T-helper 2 cell treated with Interferon-gamma antibody and Interleukin-4, amounts not matched to agents 5 μg/mL and 100 μg/mL, for 36 hours (primary cell): ENCODE results near the gene CFAP90.

Experiments used
- DNase-seq: peaks from one replicate; pipeline ENCODE4 v3.0.0; 2021; ENCODE audit warnings: low spot score
- H3K27ac Mint-ChIP-seq: one replicate; pipeline ENCODE4 v1.8.0; 2021; ENCODE audit warnings: mild to moderate bottlenecking, mixed read lengths
- H3K27me3 Mint-ChIP-seq: one replicate; pipeline ENCODE4 v1.8.0; 2021; ENCODE audit warnings: low read depth, mixed read lengths
- H3K36me3 Mint-ChIP-seq: one replicate; pipeline ENCODE4 v1.8.0; 2021; ENCODE audit warnings: low read depth, mixed read lengths
- H3K4me1 Mint-ChIP-seq: one replicate; pipeline ENCODE4 v1.8.0; 2021; ENCODE audit warnings: low read depth, mixed read lengths
- H3K4me3 Mint-ChIP-seq: one replicate; pipeline ENCODE4 v1.8.0; 2022; ENCODE audit warnings: mild to moderate bottlenecking, moderate library complexity, mixed read lengths
- H3K9me3 Mint-ChIP-seq: one replicate; pipeline ENCODE4 v1.8.0; 2021; ENCODE audit warnings: mixed read lengths

Gene CFAP90

GRCh38 chr5:7875151-7875550 lies 24.2 kb upstream of the CFAP90 start:
- DNase-seq = no peak
- Mint-ChIP-seq H3K4me1 (peaks cover 59% of the 10 kb centered on the region), H3K27me3 (no peaks in the 10 kb centered on the region), H3K9me3 (no peaks in the 10 kb centered on the region), H3K36me3 (peaks cover 72% of the 10 kb centered on the region), H3K4me3 (no peak overlapping the region), H3K27ac (no peak overlapping the region)

- no peak for DNase-seq
- Mint-ChIP-seq H3K36me3 (peaks cover 68% of the 10 kb centered on the region), H3K27ac (no peak overlapping the region), H3K4me3 (no peak overlapping the region), H3K27me3 (no peaks in the 10 kb centered on the region), H3K4me1 (peaks cover 63% of the 10 kb centered on the region), H3K9me3 (no peaks in the 10 kb centered on the region)
Measured at GRCh38 chr5:7874639-7875038, 23.7 kb upstream of the CFAP90 start.

- H3K4me1 Mint-ChIP-seq = peaks cover 58% of the 10 kb centered on the region
- peak; percentile 40 for DNase-seq
- H3K9me3 Mint-ChIP-seq = no peaks in the 10 kb centered on the region
- H3K27ac Mint-ChIP-seq = peak overlapping the region; percentile 81
- peak overlapping the region; percentile 67 for H3K4me3 Mint-ChIP-seq
- H3K36me3 Mint-ChIP-seq = peaks cover 60% of the 10 kb centered on the region
- H3K27me3 Mint-ChIP-seq = no peaks in the 10 kb centered on the region
Measured at GRCh38 chr5:7873216-7873615, 22.3 kb upstream of the CFAP90 start.

- Mint-ChIP-seq H3K27me3 (no peaks in the 10 kb centered on the region), H3K4me3 (peak overlapping the region; percentile 67), H3K4me1 (peaks cover 54% of the 10 kb centered on the region), H3K36me3 (peaks cover 54% of the 10 kb centered on the region), H3K27ac (peak overlapping the region; percentile 81), H3K9me3 (no peaks in the 10 kb centered on the region)
- no peak for DNase-seq
Measured at GRCh38 chr5:7872517-7873130, 21.7 kb upstream of the CFAP90 start.

- Mint-ChIP-seq H3K4me3 (peak overlapping the region; percentile 82), H3K9me3 (no peaks in the 10 kb centered on the region), H3K27ac (peak overlapping the region; percentile 47)
Measured at GRCh38 chr5:7871653-7872052, 20.7 kb upstream of the CFAP90 start.

GRCh38 chr5:7869474-7870136 lies 18.7 kb upstream of the CFAP90 start:
- peak overlapping the region; percentile 82 for H3K27ac Mint-ChIP-seq

More at GRCh38 chr5:7871653-7872052, 20.7 kb upstream of the CFAP90 start:
- peaks cover 54% of the 10 kb centered on the region for H3K36me3 Mint-ChIP-seq
- H3K4me1 Mint-ChIP-seq = peaks cover 56% of the 10 kb centered on the region
- no peaks in the 10 kb centered on the region for H3K27me3 Mint-ChIP-seq
- no peak for DNase-seq

GRCh38 chr5:7868773-7869473 lies 18.0 kb upstream of the CFAP90 start, which contains the start of the genes FASTKD3 and MTRR:
Gene FASTKD3 (minus strand): TSS chr5:7869031. CDS start chr5:7868083, 948 bp downstream.
Gene MTRR (plus strand): TSS chr5:7869148. CDS start chr5:7870795, 1,647 bp downstream.
- H3K4me1 Mint-ChIP-seq = peaks cover 57% of the 10 kb centered on the region
- H3K9me3 Mint-ChIP-seq = no peaks in the 10 kb centered on the region
- peak within 1 kb of the TSS; percentile 99 for H3K4me3 Mint-ChIP-seq
- DNase-seq = peak; percentile 90
- peaks cover 53% of the 10 kb centered on the region for H3K36me3 Mint-ChIP-seq
- no peaks in the 10 kb centered on the region for H3K27me3 Mint-ChIP-seq
- H3K27ac Mint-ChIP-seq = peak within 1 kb of the TSS; percentile 95

More at GRCh38 chr5:7869474-7870136, 18.7 kb upstream of the CFAP90 start:
- Mint-ChIP-seq H3K9me3 (no peaks in the 10 kb centered on the region), H3K4me3 (peak overlapping the region; percentile 82), H3K4me1 (peaks cover 59% of the 10 kb centered on the region), H3K27me3 (no peaks in the 10 kb centered on the region), H3K36me3 (peaks cover 55% of the 10 kb centered on the region)
- peak; percentile 45 for DNase-seq

GRCh38 chr5:7868427-7868772 lies 17.5 kb upstream of the CFAP90 start:
- Mint-ChIP-seq H3K36me3 (peaks cover 52% of the 10 kb centered on the region), H3K4me1 (peaks cover 54% of the 10 kb centered on the region), H3K4me3 (peak overlapping the region; percentile 99), H3K9me3 (no peaks in the 10 kb centered on the region), H3K27me3 (no peaks in the 10 kb centered on the region), H3K27ac (peak overlapping the region; percentile 95)
- DNase-seq = no peak

GRCh38 chr5:7867260-7867659 lies 16.3 kb upstream of the CFAP90 start:
- peak overlapping the region; percentile 26 for H3K4me3 Mint-ChIP-seq
- H3K9me3 Mint-ChIP-seq = no peaks in the 10 kb centered on the region
- H3K36me3 Mint-ChIP-seq = peaks cover 53% of the 10 kb centered on the region
- no peak for DNase-seq
- peaks cover 44% of the 10 kb centered on the region for H3K4me1 Mint-ChIP-seq
- no peak overlapping the region for H3K27ac Mint-ChIP-seq
- H3K27me3 Mint-ChIP-seq = no peaks in the 10 kb centered on the region

GRCh38 chr5:7866196-7866595 lies 15.3 kb upstream of the CFAP90 start:
- no peaks in the 10 kb centered on the region for H3K27me3 Mint-ChIP-seq
- H3K27ac Mint-ChIP-seq = no peak overlapping the region
- H3K36me3 Mint-ChIP-seq = peaks cover 49% of the 10 kb centered on the region
- peaks cover 36% of the 10 kb centered on the region for H3K4me1 Mint-ChIP-seq
- no peak for DNase-seq
- peak overlapping the region; percentile 26 for H3K4me3 Mint-ChIP-seq
- H3K9me3 Mint-ChIP-seq = no peaks in the 10 kb centered on the region

GRCh38 chr5:7857926-7858632 lies 7.1 kb upstream of the CFAP90 start:
- Mint-ChIP-seq H3K4me3 (peak overlapping the region; percentile 59), H3K27ac (peak overlapping the region; percentile 88), H3K9me3 (peaks cover 3% of the 10 kb centered on the region), H3K36me3 (peaks cover 31% of the 10 kb centered on the region), H3K4me1 (peaks cover 31% of the 10 kb centered on the region), H3K27me3 (peaks cover 12% of the 10 kb centered on the region)
- peak; percentile 22 for DNase-seq

GRCh38 chr5:7857361-7857760 lies 6.4 kb upstream of the CFAP90 start:
- H3K9me3 Mint-ChIP-seq = peaks cover 5% of the 10 kb centered on the region
- no peak for DNase-seq
- H3K4me1 Mint-ChIP-seq = peaks cover 36% of the 10 kb centered on the region
- H3K27ac Mint-ChIP-seq = peak overlapping the region; percentile 88
- peaks cover 25% of the 10 kb centered on the region for H3K36me3 Mint-ChIP-seq
- H3K4me3 Mint-ChIP-seq = peak overlapping the region; percentile 59
- peaks cover 12% of the 10 kb centered on the region for H3K27me3 Mint-ChIP-seq

GRCh38 chr5:7856855-7857254 lies 5.9 kb upstream of the CFAP90 start:
- peak; percentile 25 for DNase-seq
- peak overlapping the region; percentile 0 for H3K27ac Mint-ChIP-seq

More at GRCh38 chr5:7856855-7857254, 5.9 kb upstream of the CFAP90 start:
- Mint-ChIP-seq H3K4me1 (peaks cover 41% of the 10 kb centered on the region), H3K9me3 (peaks cover 5% of the 10 kb centered on the region), H3K4me3 (no peak overlapping the region), H3K36me3 (peaks cover 24% of the 10 kb centered on the region), H3K27me3 (peaks cover 12% of the 10 kb centered on the region)
